GM23338 (cell line): Measurements from ENCODE around the gene FASN. TPM values are rescaled to one million over a fixed set of nuclear protein-coding genes. Genes with fewer than 3 reads are reported as not detected.

Source experiments
- ATAC-seq: fragments of 200-7000 bp; cut with Tn5 transposase; 3 replicates; pipeline ENCODE4 v1.9.1; 2020
- DNase-seq: peaks from one replicate; pipeline ENCODE4 v3.0.0-alpha.2; 2015; ENCODE audit warnings: low spot score
- H2AFZ ChIP-seq: fragments of 200-600 bp; sonication (generic); 2 replicates; pipeline ENCODE4 v1.8.0; 2016; ENCODE audit warnings: antibody characterized with exemption, mild to moderate bottlenecking, moderate library complexity
- H3F3A ChIP-seq: fragments of 200-600 bp; sonication (generic); replicated peaks from 2 replicates; pipeline ENCODE4 v1.8.0; 2017; ENCODE audit warnings: antibody characterized with exemption, mixed run types, low read depth
- H3K27ac ChIP-seq: fragments of 200-600 bp; sonication (generic); 2 replicates; pipeline ENCODE4 v1.6.1; 2016; ENCODE audit warnings: low read depth
- H3K27me3 ChIP-seq: fragments of 200-600 bp; sonication (generic); 2 replicates; pipeline ENCODE4 v1.8.0; 2016; ENCODE audit warnings: mild to moderate bottlenecking, mixed run types, moderate library complexity; ENCODE audit not compliant: insufficient read depth
- H3K36me3 ChIP-seq: fragments of 200-600 bp; sonication (generic); 2 replicates; pipeline ENCODE4 v1.8.0; 2016; ENCODE audit warnings: mild to moderate bottlenecking; ENCODE audit not compliant: insufficient read depth
- H3K4me1 ChIP-seq: fragments of 200-600 bp; sonication (generic); 2 replicates; pipeline ENCODE4 v1.8.0; 2016; ENCODE audit warnings: mild to moderate bottlenecking, moderate library complexity; ENCODE audit not compliant: insufficient read depth
- H3K4me2 ChIP-seq: fragments of 200-600 bp; sonication (generic); 2 replicates; pipeline ENCODE4 v1.7.1; 2017; ENCODE audit warnings: mixed run types
- H3K4me3 ChIP-seq: fragments of 200-600 bp; sonication (generic); 2 replicates; pipeline ENCODE4 v1.6.1; 2016; ENCODE audit warnings: mixed run types
- H3K79me2 ChIP-seq: fragments of 200-600 bp; sonication (generic); replicated peaks from 2 replicates; pipeline ENCODE4 v1.8.0; 2017; ENCODE audit warnings: mild to moderate bottlenecking; ENCODE audit not compliant: insufficient read depth
- H3K9me2 ChIP-seq: fragments of 200-600 bp; sonication (generic); 2 replicates; pipeline ENCODE4 v1.8.0; 2017; ENCODE audit not compliant: insufficient read depth
- H4K20me1 ChIP-seq: fragments of 200-600 bp; sonication (generic); replicated peaks from 2 replicates; pipeline ENCODE4 v1.8.0; 2017; ENCODE audit warnings: mild to moderate bottlenecking; ENCODE audit not compliant: insufficient read depth
- H3K27ac Mint-ChIP-seq: 2 replicates; pipeline ENCODE4 v1.8.0; 2020; ENCODE audit warnings: inconsistent platforms, mild to moderate bottlenecking, moderate library complexity, mixed read lengths
- H3K27me3 Mint-ChIP-seq: 3 replicates; pipeline ENCODE4 v1.8.0; 2022; ENCODE audit warnings: low read depth, mild to moderate bottlenecking, moderate library complexity, mixed read lengths, inconsistent platforms; ENCODE audit not compliant: insufficient read depth, poor library complexity
- H3K36me3 Mint-ChIP-seq: 3 replicates; pipeline ENCODE4 v1.8.0; 2021; ENCODE audit warnings: low read depth, mild to moderate bottlenecking, inconsistent platforms, moderate library complexity, mixed read lengths
- H3K4me1 Mint-ChIP-seq: 3 replicates; pipeline ENCODE4 v1.8.0; 2020; ENCODE audit warnings: mild to moderate bottlenecking, inconsistent platforms, mixed read lengths
- H3K4me3 Mint-ChIP-seq: 3 replicates; pipeline ENCODE4 v1.8.0; 2021; ENCODE audit warnings: moderate library complexity, mild to moderate bottlenecking, inconsistent platforms, mixed read lengths
- H3K9me3 Mint-ChIP-seq: 3 replicates; pipeline ENCODE4 v1.8.0; 2020; ENCODE audit warnings: moderate library complexity, mild to moderate bottlenecking, inconsistent platforms, mixed read lengths
- CREB1 ChIP-seq: fragments of 250-450 bp; sonication (Bioruptor Pico); IDR thresholded peaks from 2 replicates; pipeline ENCODE4 v1.5.0; 2020; ENCODE audit warnings: low read depth, mild to moderate bottlenecking, moderate library complexity
- EZH2 ChIP-seq: fragments of 200-600 bp; sonication (generic); IDR thresholded peaks from one replicate; pipeline ENCODE4 v1.8.0; 2017; ENCODE audit warnings: antibody characterized with exemption, mild to moderate bottlenecking, low read depth; ENCODE audit not compliant: unreplicated experiment
- EZH2phosphoT487 ChIP-seq: fragments of 200-600 bp; sonication (generic); IDR thresholded peaks from one replicate; pipeline ENCODE4 v1.8.1; 2018; ENCODE audit warnings: antibody characterized with exemption; ENCODE audit not compliant: unreplicated experiment
- JUNB ChIP-seq: IDR thresholded peaks from one replicate; pipeline ENCODE4 v1.6.1; 2016; ENCODE audit warnings: antibody characterized with exemption; ENCODE audit not compliant: unreplicated experiment
- NANOG ChIP-seq: IDR thresholded peaks from 2 replicates; pipeline ENCODE4 v1.6.1; 2016; ENCODE audit warnings: antibody characterized with exemption, borderline replicate concordance
- POLR2AphosphoS5 ChIP-seq: IDR thresholded peaks from 2 replicates; pipeline ENCODE4 v1.6.1; 2016; ENCODE audit warnings: antibody characterized with exemption, low read depth
- STAT1 ChIP-seq: IDR thresholded peaks from one replicate; pipeline ENCODE4 v1.6.1; 2016; ENCODE audit warnings: antibody characterized with exemption; ENCODE audit not compliant: unreplicated experiment
- ZNF114 ChIP-seq: fragments of 250-450 bp; sonication (Bioruptor Pico); IDR thresholded peaks from 2 replicates; pipeline ENCODE4 v1.5.0; 2020; ENCODE audit warnings: mild to moderate bottlenecking, moderate library complexity
- ZNF331 ChIP-seq: fragments of 250-450 bp; sonication (Bioruptor Pico); IDR thresholded peaks from 2 replicates; pipeline ENCODE4 v1.5.0; 2020; ENCODE audit warnings: low read depth, mild to moderate bottlenecking, moderate library complexity
- polyA plus RNA-seq: library from polyadenylated mRNA; unstranded; fragments of >200 nt; fragmentation: Nextera tagmentation; extraction: Ambion mirVana; gene quantifications from 2 replicates; pipeline ENCODE4 v1.2.1, GENCODE V29; 2016
- total RNA-seq: library from RNA; depleted of rRNA; stranded (reverse); fragments of >200 nt; shearing (Covaris generic); gene quantifications from 2 replicates; pipeline ENCODE4 v1.2.3, GENCODE V29; 2014
- TF ChIP-seq, protein P1 (sequence below): fragments of 250-450 bp; sonication (Bioruptor Pico); IDR thresholded peaks from 2 replicates; pipeline ENCODE4 v1.5.0; 2020; ENCODE audit warnings: mild to moderate bottlenecking, moderate library complexity
- TF ChIP-seq, protein P2 (sequence below), 2 experiments: fragments of 200-600 bp in 1 of 2; sonication (generic) in 1 of 2; conservative IDR thresholded peaks; 2 replicates each; pipeline versions ENCODE4 v1.5.1 to v1.6.1; 2016 to 2017; ENCODE audit warnings: antibody characterized with exemption in 2 of 2, low read depth in 2 of 2, mild to moderate bottlenecking in 2 of 2, moderate library complexity in 1 of 2
- TF ChIP-seq, protein P3 (sequence below): IDR thresholded peaks from 2 replicates; pipeline ENCODE4 v1.6.1; 2016; ENCODE audit warnings: antibody characterized with exemption
- TF ChIP-seq, protein P4 (sequence below): IDR thresholded peaks from one replicate; pipeline ENCODE4 v1.6.1; 2018; ENCODE audit warnings: antibody characterized with exemption; ENCODE audit not compliant: unreplicated experiment

Gene FASN
- total and polyA plus RNA-seq, 2 experiments from 2014 or later = 120 to 849 TPM

DNA sequence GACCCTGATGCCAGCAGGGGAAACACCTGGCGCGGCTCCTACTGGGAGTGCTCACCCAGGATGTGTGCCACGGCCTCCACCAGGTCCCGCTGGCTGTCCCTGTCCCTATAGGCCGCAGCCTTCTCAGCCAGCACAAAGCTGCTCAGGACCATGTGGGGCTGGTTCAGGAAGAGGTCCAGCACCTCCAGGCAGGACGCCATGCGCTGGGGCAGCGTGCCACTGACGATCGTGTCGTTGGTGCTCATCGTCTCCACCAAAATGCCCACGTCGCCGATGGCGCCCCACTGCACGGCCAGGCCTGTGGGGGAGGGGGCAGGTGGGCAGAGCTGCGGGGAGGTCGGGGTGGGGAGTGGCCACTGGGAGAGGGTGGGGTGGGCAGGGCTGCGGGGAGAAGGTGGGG lies 16.5 kb downstream of the FASN start:
- Histone ChIP-seq H2AFZ (no peak overlapping the region), H3K27me3 (no peaks in the 10 kb centered on the region), H3K27ac (no peak overlapping the region), H3K9me2 (no peaks in the 10 kb centered on the region), H3K4me3 (no peak overlapping the region), H3K4me2 (no peak overlapping the region), H3K4me1 (no peaks in the 10 kb centered on the region), H3K36me3 (peaks cover 10% of the 10 kb centered on the region; the same call in 1 of the 2 replicates), H3K79me2 (no peaks in the 10 kb centered on the region), H4K20me1 (peaks cover 8% of the 10 kb centered on the region), H3F3A (peaks cover 24% of the 10 kb centered on the region)
- Mint-ChIP-seq H3K36me3 (peaks cover 50% of the 10 kb centered on the region), H3K27me3 (peaks cover 17% of the 10 kb centered on the region), H3K4me3 (no peak overlapping the region), H3K9me3 (no peaks in the 10 kb centered on the region; the same call in 2 of the 3 replicates), H3K27ac (no peak overlapping the region), H3K4me1 (peaks cover 3% of the 10 kb centered on the region)
- no peak for DNase-seq
- no peak for ATAC-seq
- TF ChIP-seq NANOG (no peak), STAT1 (no peak), ZNF331 (CRISPR knock-in tag) (no peak), ZNF114 (no peak), EZH2phosphoT487 (no peak), CREB1 (no peak), JUNB (no peak), EZH2 (no peak), POLR2AphosphoS5 (no peak)
- TF ChIP-seq, protein P1, sequence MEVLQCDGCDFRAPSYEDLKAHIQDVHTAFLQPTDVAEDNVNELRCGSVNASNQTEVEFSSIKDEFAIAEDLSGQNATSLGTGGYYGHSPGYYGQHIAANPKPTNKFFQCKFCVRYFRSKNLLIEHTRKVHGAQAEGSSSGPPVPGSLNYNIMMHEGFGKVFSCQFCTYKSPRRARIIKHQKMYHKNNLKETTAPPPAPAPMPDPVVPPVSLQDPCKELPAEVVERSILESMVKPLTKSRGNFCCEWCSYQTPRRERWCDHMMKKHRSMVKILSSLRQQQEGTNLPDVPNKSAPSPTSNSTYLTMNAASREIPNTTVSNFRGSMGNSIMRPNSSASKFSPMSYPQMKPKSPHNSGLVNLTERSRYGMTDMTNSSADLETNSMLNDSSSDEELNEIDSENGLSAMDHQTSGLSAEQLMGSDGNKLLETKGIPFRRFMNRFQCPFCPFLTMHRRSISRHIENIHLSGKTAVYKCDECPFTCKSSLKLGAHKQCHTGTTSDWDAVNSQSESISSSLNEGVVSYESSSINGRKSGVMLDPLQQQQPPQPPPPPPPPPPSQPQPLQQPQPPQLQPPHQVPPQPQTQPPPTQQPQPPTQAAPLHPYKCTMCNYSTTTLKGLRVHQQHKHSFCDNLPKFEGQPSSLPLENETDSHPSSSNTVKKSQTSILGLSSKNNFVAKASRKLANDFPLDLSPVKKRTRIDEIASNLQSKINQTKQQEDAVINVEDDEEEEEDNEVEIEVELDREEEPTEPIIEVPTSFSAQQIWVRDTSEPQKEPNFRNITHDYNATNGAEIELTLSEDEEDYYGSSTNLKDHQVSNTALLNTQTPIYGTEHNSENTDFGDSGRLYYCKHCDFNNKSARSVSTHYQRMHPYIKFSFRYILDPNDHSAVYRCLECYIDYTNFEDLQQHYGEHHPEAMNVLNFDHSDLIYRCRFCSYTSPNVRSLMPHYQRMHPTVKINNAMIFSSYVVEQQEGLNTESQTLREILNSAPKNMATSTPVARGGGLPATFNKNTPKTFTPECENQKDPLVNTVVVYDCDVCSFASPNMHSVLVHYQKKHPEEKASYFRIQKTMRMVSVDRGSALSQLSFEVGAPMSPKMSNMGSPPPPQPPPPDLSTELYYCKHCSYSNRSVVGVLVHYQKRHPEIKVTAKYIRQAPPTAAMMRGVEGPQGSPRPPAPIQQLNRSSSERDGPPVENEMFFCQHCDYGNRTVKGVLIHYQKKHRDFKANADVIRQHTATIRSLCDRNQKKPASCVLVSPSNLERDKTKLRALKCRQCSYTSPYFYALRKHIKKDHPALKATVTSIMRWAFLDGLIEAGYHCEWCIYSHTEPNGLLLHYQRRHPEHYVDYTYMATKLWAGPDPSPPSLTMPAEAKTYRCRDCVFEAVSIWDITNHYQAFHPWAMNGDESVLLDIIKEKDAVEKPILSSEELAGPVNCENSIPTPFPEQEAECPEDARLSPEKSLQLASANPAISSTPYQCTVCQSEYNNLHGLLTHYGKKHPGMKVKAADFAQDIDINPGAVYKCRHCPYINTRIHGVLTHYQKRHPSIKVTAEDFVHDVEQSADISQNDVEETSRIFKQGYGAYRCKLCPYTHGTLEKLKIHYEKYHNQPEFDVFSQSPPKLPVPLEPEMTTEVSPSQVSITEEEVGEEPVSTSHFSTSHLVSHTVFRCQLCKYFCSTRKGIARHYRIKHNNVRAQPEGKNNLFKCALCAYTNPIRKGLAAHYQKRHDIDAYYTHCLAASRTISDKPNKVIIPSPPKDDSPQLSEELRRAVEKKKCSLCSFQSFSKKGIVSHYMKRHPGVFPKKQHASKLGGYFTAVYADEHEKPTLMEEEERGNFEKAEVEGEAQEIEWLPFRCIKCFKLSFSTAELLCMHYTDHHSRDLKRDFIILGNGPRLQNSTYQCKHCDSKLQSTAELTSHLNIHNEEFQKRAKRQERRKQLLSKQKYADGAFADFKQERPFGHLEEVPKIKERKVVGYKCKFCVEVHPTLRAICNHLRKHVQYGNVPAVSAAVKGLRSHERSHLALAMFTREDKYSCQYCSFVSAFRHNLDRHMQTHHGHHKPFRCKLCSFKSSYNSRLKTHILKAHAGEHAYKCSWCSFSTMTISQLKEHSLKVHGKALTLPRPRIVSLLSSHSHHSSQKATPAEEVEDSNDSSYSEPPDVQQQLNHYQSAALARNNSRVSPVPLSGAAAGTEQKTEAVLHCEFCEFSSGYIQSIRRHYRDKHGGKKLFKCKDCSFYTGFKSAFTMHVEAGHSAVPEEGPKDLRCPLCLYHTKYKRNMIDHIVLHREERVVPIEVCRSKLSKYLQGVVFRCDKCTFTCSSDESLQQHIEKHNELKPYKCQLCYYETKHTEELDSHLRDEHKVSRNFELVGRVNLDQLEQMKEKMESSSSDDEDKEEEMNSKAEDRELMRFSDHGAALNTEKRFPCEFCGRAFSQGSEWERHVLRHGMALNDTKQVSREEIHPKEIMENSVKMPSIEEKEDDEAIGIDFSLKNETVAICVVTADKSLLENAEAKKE = no peak
- TF ChIP-seq, protein P2, sequence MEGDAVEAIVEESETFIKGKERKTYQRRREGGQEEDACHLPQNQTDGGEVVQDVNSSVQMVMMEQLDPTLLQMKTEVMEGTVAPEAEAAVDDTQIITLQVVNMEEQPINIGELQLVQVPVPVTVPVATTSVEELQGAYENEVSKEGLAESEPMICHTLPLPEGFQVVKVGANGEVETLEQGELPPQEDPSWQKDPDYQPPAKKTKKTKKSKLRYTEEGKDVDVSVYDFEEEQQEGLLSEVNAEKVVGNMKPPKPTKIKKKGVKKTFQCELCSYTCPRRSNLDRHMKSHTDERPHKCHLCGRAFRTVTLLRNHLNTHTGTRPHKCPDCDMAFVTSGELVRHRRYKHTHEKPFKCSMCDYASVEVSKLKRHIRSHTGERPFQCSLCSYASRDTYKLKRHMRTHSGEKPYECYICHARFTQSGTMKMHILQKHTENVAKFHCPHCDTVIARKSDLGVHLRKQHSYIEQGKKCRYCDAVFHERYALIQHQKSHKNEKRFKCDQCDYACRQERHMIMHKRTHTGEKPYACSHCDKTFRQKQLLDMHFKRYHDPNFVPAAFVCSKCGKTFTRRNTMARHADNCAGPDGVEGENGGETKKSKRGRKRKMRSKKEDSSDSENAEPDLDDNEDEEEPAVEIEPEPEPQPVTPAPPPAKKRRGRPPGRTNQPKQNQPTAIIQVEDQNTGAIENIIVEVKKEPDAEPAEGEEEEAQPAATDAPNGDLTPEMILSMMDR (conservative IDR thresholded peaks at IDR 0.05; ENCODE audit: low read depth in 2 of 2) = no peak
- TF ChIP-seq, protein P3, sequence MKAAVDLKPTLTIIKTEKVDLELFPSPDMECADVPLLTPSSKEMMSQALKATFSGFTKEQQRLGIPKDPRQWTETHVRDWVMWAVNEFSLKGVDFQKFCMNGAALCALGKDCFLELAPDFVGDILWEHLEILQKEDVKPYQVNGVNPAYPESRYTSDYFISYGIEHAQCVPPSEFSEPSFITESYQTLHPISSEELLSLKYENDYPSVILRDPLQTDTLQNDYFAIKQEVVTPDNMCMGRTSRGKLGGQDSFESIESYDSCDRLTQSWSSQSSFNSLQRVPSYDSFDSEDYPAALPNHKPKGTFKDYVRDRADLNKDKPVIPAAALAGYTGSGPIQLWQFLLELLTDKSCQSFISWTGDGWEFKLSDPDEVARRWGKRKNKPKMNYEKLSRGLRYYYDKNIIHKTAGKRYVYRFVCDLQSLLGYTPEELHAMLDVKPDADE = no peak
- TF ChIP-seq, protein P4, sequence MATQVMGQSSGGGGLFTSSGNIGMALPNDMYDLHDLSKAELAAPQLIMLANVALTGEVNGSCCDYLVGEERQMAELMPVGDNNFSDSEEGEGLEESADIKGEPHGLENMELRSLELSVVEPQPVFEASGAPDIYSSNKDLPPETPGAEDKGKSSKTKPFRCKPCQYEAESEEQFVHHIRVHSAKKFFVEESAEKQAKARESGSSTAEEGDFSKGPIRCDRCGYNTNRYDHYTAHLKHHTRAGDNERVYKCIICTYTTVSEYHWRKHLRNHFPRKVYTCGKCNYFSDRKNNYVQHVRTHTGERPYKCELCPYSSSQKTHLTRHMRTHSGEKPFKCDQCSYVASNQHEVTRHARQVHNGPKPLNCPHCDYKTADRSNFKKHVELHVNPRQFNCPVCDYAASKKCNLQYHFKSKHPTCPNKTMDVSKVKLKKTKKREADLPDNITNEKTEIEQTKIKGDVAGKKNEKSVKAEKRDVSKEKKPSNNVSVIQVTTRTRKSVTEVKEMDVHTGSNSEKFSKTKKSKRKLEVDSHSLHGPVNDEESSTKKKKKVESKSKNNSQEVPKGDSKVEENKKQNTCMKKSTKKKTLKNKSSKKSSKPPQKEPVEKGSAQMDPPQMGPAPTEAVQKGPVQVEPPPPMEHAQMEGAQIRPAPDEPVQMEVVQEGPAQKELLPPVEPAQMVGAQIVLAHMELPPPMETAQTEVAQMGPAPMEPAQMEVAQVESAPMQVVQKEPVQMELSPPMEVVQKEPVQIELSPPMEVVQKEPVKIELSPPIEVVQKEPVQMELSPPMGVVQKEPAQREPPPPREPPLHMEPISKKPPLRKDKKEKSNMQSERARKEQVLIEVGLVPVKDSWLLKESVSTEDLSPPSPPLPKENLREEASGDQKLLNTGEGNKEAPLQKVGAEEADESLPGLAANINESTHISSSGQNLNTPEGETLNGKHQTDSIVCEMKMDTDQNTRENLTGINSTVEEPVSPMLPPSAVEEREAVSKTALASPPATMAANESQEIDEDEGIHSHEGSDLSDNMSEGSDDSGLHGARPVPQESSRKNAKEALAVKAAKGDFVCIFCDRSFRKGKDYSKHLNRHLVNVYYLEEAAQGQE = no peak
